Hypothalamus (tissue), 51 donors: Measurements from ENCODE around the gene ZNF275.
"Not testable (repeated sequence)": the region's sequence is repeated elsewhere in the genome, so short reads cannot be mapped to it uniquely, and the experiment has no call there.

Experiments
- DNase-seq, 51 donors: peaks; one replicate each; lab custom pipeline; 2025; lab: John Stamatoyannopoulos, UW

Gene ZNF275

DNA sequence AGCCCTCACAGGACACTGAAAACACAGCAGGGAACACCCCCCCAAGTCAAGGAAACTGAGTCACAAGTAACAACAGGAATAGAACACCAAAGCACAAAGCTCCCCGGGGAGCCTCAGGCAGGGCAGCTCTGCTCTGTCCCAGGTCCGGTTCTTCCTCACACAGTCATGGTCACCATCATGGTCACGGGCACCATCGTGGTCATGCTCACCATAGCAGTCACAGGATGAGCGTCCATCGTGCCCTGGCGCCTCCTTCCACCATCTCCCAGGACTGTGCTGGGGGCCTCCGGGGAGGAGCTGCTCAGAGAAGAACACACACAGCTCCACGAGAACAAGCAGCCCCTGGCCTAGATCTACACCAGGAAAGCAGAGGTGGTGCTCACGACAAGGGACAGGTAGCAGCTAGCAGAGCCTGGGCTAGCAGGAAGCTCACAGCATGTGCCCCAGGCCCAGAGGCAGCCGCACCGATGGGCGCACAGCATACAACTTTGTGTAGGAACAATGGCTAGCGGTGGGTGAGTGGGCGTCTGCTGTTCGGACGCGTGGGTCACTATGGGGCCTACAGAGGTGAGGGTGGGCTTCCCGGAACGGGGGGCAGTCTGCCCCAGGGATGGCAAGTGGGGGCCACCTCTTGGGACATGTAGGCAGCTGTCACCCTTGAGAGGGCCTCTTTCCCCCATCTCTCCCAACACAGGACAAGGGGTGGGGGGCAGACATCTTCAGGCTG is 15.8 kb upstream of the ZNF275 start:
- no peak for DNase-seq

DNA sequence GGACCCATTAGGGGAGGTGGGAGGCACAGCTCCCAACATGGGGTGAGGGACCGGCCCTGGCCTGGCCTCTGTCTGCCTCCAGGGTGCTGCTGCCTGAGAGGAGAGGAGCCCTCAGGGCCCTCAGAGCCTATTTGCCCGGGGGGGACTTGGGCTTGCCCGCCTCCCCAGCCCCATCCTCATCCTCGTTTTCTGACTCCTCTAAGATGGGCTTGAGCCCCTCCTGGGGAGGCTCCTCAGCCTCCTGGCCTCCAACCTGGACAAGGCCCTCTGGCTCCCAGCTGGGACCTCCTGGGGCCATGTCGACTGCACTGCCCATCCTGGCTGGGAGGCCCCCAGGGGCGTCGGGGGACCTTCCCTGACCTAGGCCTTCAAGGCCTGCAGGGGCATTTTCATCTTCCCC is 15.1 kb upstream of the ZNF275 start:
- no peak for DNase-seq

DNA sequence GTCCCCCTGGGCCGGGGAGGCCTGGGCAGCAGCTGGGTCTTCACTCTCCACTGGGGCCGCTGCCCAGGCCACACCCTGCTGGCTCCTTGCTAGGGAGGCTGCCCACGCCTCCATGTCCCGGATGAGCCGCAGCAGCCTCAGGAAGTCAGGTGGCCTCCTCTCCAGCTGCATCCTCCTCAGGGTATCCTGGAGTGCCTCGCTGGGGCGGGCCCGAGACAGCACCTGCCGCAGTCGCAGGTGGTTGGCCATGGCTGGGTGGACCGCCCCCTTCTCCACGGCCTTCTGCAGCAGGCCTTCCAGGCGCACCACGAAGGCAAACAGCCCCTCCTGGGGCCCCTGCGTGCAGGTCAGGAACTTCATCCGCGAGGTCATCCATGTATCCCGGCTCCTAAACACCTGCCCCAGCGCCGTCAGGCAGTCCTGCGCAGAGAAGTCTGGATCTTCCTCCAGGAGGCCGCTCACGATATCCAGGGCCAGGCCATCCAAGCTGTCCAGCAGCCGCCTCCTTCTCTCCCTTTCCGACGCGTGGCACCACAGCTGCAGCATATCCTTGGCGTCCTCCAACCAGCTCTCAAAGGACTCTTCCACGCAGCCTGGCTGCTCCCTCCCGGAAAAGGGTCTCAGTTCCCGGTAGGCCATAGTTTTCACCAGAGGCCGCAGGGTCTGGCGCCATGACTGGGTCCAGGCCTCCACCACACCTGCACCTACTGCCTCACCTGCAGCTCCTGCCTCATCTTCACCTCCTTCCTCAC is 14.5 kb upstream of the ZNF275 start:
- no peak for DNase-seq

DNA sequence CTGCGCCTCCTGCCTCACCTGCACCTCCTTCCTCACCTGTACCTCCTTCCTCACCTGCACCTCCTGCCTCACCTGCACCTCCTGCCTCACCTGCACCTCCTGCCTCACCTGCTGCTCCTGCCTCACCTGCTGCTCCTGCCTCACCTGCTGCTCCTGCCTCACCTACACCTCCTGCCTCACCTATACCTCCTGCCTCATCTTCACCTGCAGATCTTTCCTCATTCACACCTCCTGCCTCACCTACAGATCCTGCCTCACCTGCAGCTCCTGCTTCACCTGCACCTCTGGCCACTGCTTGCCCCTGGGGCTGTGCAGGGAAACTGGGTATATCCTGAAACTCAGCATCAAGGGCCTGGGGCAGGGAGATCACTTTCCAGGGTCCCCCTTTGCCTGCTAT is 13.9 kb upstream of the ZNF275 start:
- not testable (repeated sequence) for DNase-seq

DNA sequence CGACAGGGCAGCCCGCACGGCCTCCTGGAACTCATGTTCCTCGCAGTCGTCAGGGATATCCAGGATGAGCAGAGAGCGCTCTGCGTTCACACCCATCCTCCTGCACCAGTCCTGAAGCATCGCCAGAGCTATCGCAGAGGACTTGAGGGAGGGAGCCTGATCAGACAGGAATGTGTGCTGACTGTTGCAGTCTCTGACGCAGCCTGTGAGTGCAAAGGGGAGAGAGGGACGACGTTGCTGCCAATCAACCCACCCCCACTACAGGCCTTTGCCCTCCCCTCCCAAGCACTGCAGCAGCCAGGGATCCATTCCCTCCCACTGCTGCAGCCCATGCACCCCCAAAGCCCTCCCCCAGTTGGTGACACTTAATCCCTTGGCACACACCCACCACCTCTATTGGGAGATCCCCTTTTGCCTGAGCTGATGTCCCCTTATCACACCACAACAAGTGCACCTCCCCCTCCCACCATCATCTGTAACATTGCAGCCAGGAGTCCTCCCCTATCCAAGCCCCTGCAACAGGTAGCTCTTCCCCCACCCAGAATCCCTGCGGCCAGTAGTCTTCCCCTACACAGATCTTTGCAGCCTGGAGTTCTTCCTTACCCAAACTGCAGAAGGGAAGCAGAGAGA is 13.3 kb upstream of the ZNF275 start:
- peak in 1 of 51 donors; percentile 0 for DNase-seq

- peak in 4 of 51 donors; percentile 1 to 13 (median 6) for DNase-seq
Measured at GRCh38 chrX:153321381-153322124, 12.4 kb upstream of the ZNF275 start, which contains the start of gene PNMA6F. TSS of gene PNMA6F (minus strand) at chrX:153321767. CDS start at chrX:153320674, 1,093 bp downstream.

DNA sequence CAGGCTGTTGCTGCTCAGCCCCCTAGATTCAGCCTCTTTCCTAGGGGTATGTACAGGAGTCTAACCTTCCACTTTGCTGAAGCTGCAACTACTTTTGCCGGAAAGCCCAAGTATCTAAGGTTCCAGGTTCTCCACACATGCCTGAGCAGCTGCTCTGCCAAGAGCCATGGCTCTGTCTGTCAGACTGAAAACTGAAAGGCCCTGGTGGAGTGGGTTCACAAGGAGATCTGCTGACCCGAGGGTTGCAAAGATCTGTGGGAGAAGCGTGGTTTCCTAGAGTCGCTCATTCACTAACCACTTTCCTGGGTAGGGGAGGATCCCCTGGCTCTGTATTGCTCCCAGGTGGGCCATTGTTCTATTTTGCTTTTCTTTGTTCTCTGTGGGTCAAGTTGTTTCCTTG is 6.4 kb upstream of the ZNF275 start:
- no peak for DNase-seq

- DNase-seq = no peak
Measured at GRCh38 chrX:153333266-153333665, 687 bp upstream of the ZNF275 start.

DNA sequence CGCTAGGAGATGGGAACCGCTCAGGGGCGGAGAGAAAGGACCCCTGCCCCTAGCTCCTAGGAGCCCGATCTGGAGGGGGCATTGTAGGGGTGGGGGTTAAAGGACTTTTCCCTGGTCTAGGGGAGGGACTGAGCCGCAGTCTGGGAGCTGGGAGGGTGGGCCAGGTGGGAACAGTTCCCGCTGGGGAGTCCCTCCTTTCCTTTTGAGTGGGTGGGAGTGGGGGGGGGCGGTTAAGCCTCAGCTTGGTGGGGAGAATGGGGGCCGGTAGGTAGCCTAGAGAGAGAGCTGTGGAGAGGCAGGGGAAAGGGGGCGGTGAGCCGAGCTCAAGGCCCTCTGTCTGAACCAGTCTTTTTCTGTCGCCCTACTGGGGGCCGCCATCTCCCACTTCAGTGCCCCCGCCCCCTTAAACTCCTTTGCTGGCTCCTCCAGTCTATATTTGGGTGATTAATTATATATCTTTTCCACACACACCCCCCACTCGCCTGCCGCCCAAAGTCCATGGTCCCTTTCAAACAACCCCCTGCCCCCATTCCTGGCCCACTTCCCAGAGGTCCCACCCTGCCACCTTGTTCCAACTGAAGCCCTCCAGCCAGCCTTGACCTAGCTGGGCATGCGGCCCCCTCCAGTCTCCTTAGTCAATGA is 822 bp downstream of the ZNF275 start:
- DNase-seq = no peak

DNA sequence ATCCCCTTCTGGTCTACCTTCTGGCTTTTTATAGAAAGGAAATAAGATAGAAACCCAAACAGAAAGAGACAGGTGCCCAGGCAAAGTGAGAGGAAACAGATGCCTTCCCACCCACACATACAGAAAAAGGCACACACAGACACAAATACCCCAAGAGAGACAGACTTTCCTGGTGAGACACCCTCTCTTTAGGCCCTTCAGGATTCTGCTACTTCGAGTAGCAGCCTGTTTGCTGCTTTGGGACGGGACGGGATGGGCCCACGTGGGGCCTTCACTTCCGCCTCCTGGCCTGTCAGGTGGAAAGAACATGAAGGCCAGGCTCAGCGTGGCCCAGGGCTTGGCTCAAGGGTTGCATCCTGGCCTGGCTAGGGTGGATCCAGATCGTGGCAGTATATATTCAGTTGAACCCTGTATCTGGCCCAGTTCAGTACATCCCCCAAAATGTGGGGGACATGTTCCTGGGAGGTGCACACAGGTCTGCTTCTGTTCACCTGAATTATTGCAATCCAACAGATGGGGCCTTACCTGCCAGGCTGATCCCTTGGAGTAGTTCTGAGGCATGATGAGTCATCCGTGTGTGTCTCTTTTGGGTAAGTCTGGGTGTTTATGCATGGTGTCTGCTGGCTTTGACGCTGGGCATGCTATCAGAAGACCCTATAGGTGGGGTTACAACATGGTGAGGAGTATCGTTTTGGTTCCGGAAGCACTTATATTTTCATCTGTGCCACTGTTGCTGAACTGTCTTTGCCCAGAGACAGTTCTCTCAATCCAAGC is 2.4 kb downstream of the ZNF275 start:
- no peak for DNase-seq

GRCh38 chrX:153336988-153337387 is 3.0 kb downstream of the ZNF275 start:
- no peak for DNase-seq

DNA sequence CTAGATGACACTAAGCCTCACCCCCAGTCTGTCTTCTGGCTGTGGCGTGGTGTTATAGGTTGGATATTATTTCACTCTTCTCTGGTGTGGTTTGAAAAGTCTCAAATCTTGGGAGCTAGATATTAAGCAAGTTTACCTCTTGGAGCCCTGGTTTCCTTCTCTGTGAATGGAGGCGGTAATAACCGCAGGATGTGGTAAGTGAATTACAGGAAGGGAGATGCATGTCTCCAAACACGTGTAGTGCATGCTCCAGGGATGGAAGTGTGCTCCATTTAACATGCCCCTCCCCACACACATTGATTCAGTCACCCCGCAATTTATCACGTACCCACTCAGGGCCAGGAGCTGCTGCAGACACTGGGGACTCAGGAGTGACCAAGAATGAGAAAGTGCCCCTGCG is 4.9 kb downstream of the ZNF275 start:
- DNase-seq = no peak

DNA sequence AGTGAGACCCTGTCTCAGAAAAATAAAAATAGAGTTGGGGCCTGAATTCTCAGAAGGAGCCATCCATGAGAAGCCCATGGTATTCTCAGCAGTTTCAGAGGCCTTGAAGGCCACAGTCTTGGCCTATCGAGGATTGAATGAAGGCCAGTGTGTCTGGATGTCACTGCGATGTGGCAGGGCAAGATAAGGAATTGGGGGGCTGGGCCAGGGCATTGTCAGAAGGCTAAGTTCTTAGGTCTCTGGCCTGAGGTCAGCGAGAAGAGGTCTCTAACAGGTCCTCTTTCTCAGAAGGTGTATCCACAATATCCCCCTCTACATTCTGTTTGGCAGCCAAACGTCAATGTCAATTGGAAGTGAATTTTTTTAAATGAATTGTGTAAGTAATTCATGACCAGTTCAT is 5.7 kb downstream of the ZNF275 start:
- DNase-seq = no peak

DNA sequence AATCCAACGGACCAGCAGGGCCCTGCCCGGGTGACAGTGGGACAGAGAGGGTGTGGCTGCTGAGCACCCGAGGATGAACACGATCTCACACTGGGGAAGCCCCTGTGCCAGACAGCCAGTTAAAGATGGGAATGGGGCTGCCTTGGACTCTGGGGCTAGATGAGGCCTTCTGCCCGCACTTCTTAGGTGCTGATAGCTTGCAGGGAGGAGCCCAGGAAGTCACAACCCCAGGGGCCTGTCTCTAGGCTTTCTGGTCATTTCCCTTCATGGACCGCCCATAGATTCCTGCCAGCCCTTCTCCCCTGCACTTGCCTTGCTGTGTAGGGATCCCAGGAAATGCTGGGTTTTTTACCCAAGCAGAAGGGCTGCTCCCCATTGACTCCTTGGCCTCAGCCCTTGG is 6.2 kb downstream of the ZNF275 start:
- DNase-seq = no peak

DNA sequence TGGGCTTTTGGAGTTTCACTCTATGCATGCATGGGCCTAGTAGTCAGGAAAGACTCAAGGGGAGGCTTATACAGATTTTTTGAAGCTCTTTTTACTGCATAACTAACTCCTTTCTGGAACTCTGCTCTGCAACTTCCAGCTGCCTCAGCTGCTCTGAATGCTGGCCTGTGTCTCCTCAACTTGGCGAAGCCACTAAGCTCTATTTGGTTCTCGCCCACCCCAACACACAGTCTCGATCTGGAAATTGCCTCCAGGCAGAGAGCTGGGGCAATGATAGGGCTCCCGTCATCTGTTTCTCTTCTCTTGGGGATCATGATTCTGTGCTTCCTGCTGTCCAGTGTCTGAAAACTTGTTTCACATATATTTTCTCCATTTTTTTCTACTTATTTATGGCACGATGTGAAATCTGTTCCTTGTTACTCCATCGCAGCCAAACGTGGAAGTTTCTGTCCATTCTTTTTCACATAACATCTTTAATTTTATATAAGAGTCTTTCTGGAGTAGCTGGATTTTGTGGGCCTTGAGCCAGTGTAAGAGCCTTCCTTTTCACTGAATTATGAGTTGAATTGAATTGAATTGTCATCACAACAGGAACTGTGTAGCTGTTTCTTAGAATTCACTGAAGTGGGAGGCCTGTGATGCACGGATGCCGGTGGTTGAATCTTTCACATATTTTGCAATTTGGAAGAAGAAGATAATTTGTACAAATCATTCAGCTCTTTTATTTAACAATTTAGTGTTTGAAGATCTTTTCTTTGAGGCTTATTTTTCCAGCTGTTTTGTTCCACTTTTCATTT is 9.0 kb downstream of the ZNF275 start:
- DNase-seq = peak in 4 of 51 donors; percentile 1 to 15 (median 5)

GRCh38 chrX:153343674-153344073 is 9.7 kb downstream of the ZNF275 start:
- no peak for DNase-seq

DNA sequence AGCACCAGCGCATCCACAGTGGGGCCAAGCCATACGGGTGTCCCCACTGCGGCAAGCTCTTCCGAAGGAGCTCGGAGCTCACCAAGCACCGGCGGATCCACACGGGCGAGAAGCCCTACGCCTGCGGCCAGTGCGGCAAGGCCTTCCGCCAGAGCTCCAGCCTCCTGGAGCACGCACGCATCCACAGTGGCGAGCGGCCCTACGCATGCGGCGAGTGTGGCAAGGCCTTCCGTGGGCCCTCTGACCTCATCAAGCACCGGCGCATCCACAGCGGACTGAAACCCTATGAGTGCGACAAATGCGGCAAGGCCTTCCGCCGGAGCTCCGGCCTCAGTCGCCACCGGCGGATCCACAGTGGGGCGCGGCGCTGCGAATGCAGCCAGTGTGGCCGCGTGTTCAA is 13.6 kb downstream of the ZNF275 start:
- DNase-seq = no peak

GRCh38 chrX:153348421-153348820 is 14.5 kb downstream of the ZNF275 start:
- no peak for DNase-seq

DNA sequence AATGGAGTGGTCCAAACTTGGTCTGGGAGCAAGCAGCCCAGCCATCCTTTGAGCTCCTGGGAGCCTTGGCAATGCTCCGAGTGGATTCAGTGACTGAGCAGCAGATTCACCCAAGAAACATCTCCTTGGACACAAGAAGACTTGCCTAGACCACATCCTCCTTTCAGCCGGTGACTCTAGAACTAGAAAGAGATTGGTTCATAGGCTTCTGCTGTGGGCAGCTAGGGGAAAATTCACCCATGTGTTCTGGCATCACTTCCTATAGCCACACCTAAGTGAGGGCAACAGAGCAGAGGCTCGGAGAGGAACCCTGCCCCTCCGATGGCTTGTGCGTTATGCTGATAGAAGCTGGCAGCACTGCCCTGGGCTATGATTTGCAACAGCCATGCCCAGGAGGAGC is 16.0 kb downstream of the ZNF275 start:
- no peak for DNase-seq
